ENCODE results near the gene TNFAIP3.

- no peak for TF ChIP-seq CTCF (IDR thresholded peaks at IDR 0.05; ENCODE audit: insufficient read depth, low read length, poor library complexity, severe bottlenecking)
- TF ChIP-seq EZH2phosphoT487 (conservative IDR thresholded peaks at IDR 0.05; ENCODE audit: low read length) = no peak
These were observed 4.9 kb downstream of the TNFAIP3 start for GRCh38 chr6:137871831-137872454.
